ENCODE results near the gene PKD2. TPM values are rescaled to one million over a fixed set of nuclear protein-coding genes. Genes with fewer than 3 reads are reported as not detected.

Gene PKD2
- total and polyA plus RNA-seq, 2 experiments from 2014 or later, result 17.8 to 36.7 TPM

DNA sequence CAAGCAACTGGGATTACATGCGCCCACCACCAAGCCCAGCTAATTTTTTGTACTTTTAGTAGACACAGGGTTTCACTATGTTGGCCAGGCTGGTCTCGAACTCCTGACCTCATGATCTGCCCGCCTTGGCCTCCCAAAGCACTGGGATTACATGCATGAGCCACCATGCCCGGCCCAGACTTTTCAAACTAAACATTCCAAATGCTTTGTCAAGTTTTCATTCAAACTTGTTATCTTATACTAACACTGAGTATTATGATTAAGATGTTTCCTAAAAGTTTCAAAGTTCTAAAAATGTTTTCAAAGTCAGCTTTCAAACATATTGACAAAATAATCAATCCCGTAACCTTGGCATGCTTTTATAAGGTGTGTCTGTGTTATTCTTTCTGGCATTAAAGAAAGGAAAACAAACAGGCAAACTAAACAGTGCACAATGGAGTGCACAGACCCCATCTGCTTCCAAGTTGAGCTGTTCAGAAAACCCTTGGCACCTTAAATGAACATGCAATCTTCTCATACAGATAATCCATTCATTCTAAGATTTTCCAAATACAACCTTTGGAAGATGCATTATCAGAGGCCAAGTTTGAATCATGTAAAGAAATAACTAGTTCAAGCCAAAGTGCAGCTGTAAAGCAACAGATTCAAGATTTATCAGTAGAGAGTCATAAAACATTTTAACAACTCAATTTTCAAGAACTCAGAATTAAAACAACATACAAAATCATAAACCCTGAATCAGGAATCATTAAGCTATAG lies 101.9 kb downstream of the PKD2 start:
- Histone ChIP-seq H3K4me3 (no peak overlapping the region), H4K20me1 (ENCODE audit: insufficient read depth, poor library complexity, severe bottlenecking) (no peaks in the 10 kb centered on the region)

GRCh38 chr4:88110826-88111225 lies 103.4 kb downstream of the PKD2 start:
- TF ChIP-seq EZH2phosphoT487 (IDR thresholded peaks at IDR 0.05; ENCODE audit: low read depth, severe bottlenecking, unreplicated experiment), result no peak
- TF ChIP-seq, protein P1, sequence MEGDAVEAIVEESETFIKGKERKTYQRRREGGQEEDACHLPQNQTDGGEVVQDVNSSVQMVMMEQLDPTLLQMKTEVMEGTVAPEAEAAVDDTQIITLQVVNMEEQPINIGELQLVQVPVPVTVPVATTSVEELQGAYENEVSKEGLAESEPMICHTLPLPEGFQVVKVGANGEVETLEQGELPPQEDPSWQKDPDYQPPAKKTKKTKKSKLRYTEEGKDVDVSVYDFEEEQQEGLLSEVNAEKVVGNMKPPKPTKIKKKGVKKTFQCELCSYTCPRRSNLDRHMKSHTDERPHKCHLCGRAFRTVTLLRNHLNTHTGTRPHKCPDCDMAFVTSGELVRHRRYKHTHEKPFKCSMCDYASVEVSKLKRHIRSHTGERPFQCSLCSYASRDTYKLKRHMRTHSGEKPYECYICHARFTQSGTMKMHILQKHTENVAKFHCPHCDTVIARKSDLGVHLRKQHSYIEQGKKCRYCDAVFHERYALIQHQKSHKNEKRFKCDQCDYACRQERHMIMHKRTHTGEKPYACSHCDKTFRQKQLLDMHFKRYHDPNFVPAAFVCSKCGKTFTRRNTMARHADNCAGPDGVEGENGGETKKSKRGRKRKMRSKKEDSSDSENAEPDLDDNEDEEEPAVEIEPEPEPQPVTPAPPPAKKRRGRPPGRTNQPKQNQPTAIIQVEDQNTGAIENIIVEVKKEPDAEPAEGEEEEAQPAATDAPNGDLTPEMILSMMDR (IDR thresholded peaks at IDR 0.05; ENCODE audit: poor library complexity), result no peak
- TF ChIP-seq EZH2 (IDR thresholded peaks at IDR 0.05; ENCODE audit: borderline replicate concordance), result no peak
- no peaks in the 10 kb centered on the region for H3K9me3 ChIP-seq (ENCODE audit: low read depth)
- H3K27ac ChIP-seq, result no peak overlapping the region
- no peak overlapping the region for H3K4me2 ChIP-seq
- no peaks in the 10 kb centered on the region for H3K27me3 ChIP-seq
- peaks cover 22% of the 10 kb centered on the region for H3K4me1 ChIP-seq (ENCODE audit: insufficient read depth)
- no peaks in the 10 kb centered on the region for H4K20me1 ChIP-seq (ENCODE audit: insufficient read depth, poor library complexity, severe bottlenecking)
- no peak for DNase-seq (ENCODE audit: low spot score)
- WGBS (ENCODE audit: low lambda C conversion rate, missing lambda C conversion rate), result 79% methylated on average over 2 of the region's 2 CpGs
- no peak overlapping the region for H2AFZ ChIP-seq
- H3K4me3 ChIP-seq, result no peak overlapping the region
- H3K79me2 ChIP-seq, result no peaks in the 10 kb centered on the region
- H3K9me2 ChIP-seq (replicated peaks; ENCODE audit: insufficient read depth), result no peaks in the 10 kb centered on the region
- no peaks in the 10 kb centered on the region for H3K36me3 ChIP-seq (replicated peaks; ENCODE audit: insufficient read depth, low read depth)

More for the DNA sequence above, 101.9 kb downstream of the PKD2 start:
- no peaks in the 10 kb centered on the region for H3K27me3 ChIP-seq
- no peaks in the 10 kb centered on the region for H3K9me2 ChIP-seq (replicated peaks; ENCODE audit: insufficient read depth)
- H3K4me1 ChIP-seq (ENCODE audit: insufficient read depth), result peaks cover 22% of the 10 kb centered on the region
- no peaks in the 10 kb centered on the region for H3K79me2 ChIP-seq
- H3K9me3 ChIP-seq (ENCODE audit: low read depth), result no peaks in the 10 kb centered on the region
- DNase-seq (ENCODE audit: low spot score), result no peak
- 63% methylated on average over 5 of the region's 5 CpGs for WGBS (ENCODE audit: low lambda C conversion rate, missing lambda C conversion rate)
- H3K4me2 ChIP-seq, result no peak overlapping the region
- no peak overlapping the region for H2AFZ ChIP-seq
- TF ChIP-seq EZH2 (IDR thresholded peaks at IDR 0.05; ENCODE audit: borderline replicate concordance) (no peak), EZH2phosphoT487 (IDR thresholded peaks at IDR 0.05; ENCODE audit: low read depth, severe bottlenecking, unreplicated experiment) (no peak)
- TF ChIP-seq, protein P1 (IDR thresholded peaks at IDR 0.05; ENCODE audit: poor library complexity), result no peak
- no peaks in the 10 kb centered on the region for H3K36me3 ChIP-seq (replicated peaks; ENCODE audit: insufficient read depth, low read depth)
- peak overlapping the region; percentile 22 for H3K27ac ChIP-seq

- Histone ChIP-seq H3K4me3 (no peak overlapping the region), H3K27me3 (no peaks in the 10 kb centered on the region), H3K27ac (no peak overlapping the region), H3K9me3 (ENCODE audit: low read depth) (no peaks in the 10 kb centered on the region), H4K20me1 (ENCODE audit: insufficient read depth, poor library complexity, severe bottlenecking) (no peaks in the 10 kb centered on the region), H2AFZ (no peak overlapping the region), H3K4me1 (ENCODE audit: insufficient read depth) (peaks cover 13% of the 10 kb centered on the region), H3K9me2 (replicated peaks; ENCODE audit: insufficient read depth) (no peaks in the 10 kb centered on the region), H3K79me2 (no peaks in the 10 kb centered on the region), H3K36me3 (replicated peaks; ENCODE audit: insufficient read depth, low read depth) (no peaks in the 10 kb centered on the region), H3K4me2 (no peak overlapping the region)
- no peak for TF ChIP-seq EZH2 (IDR thresholded peaks at IDR 0.05; ENCODE audit: borderline replicate concordance)
- DNase-seq (ENCODE audit: low spot score), result no peak
- 95% methylated on average over 5 of the region's 5 CpGs for WGBS (ENCODE audit: low lambda C conversion rate, missing lambda C conversion rate)
Observed at GRCh38 chr4:88112856-88113255, 105.4 kb downstream of the PKD2 start.

- WGBS (ENCODE audit: low lambda C conversion rate, missing lambda C conversion rate), result 98% methylated on average over 5 of the region's 5 CpGs
- no peak for DNase-seq (ENCODE audit: low spot score)
- peaks cover 4% of the 10 kb centered on the region for H3K9me3 ChIP-seq (ENCODE audit: low read depth)
- no peak overlapping the region for H3K4me3 ChIP-seq
- no peak for TF ChIP-seq EZH2phosphoT487 (IDR thresholded peaks at IDR 0.05; ENCODE audit: low read depth, severe bottlenecking, unreplicated experiment)
- TF ChIP-seq EZH2 (IDR thresholded peaks at IDR 0.05; ENCODE audit: borderline replicate concordance), result no peak
- TF ChIP-seq, protein P1 (IDR thresholded peaks at IDR 0.05; ENCODE audit: poor library complexity), result no peak
- H3K36me3 ChIP-seq (replicated peaks; ENCODE audit: insufficient read depth, low read depth), result no peaks in the 10 kb centered on the region
- H3K27ac ChIP-seq, result no peak overlapping the region
- H4K20me1 ChIP-seq (ENCODE audit: insufficient read depth, poor library complexity, severe bottlenecking), result no peaks in the 10 kb centered on the region
- no peak overlapping the region for H2AFZ ChIP-seq
- H3K79me2 ChIP-seq, result no peaks in the 10 kb centered on the region
- H3K4me2 ChIP-seq, result no peak overlapping the region
- H3K4me1 ChIP-seq (ENCODE audit: insufficient read depth), result no peaks in the 10 kb centered on the region
- H3K27me3 ChIP-seq, result no peaks in the 10 kb centered on the region
- H3K9me2 ChIP-seq (replicated peaks; ENCODE audit: insufficient read depth), result no peaks in the 10 kb centered on the region
Observed at GRCh38 chr4:88115587-88115986, 108.2 kb downstream of the PKD2 start.

Data from hepatocyte (in vitro differentiated cells).